Measurements from ENCODE around the gene PTAR1. TPM values are rescaled to one million over a fixed set of nuclear protein-coding genes. Genes with fewer than 3 reads are reported as not detected.
"Not testable (repeated sequence)": the region's sequence is repeated elsewhere in the genome, so short reads cannot be mapped to it uniquely, and the experiment has no call there.

PTAR1 gene
- total RNA-seq, 2 experiments from 2014 or later: 48.2 to 68.8 TPM

GRCh38 chr9:69799521-69799920 lies 39.7 kb upstream of the PTAR1 start:
- H4K20me1 ChIP-seq (ENCODE audit: insufficient read depth, low read length); H2AFZ ChIP-seq (ENCODE audit: low read length); H3K4me3 ChIP-seq (ENCODE audit: low read depth, low read length, poor library complexity, severe bottlenecking); H3K27ac ChIP-seq (ENCODE audit: low read depth, low read length, poor library complexity, severe bottlenecking); H3K4me1 ChIP-seq (ENCODE audit: insufficient read depth, low read length, poor library complexity, severe bottlenecking); DNase-seq (ENCODE audit: low spot score); H3K9me2 ChIP-seq (ENCODE audit: insufficient read depth, low read length); POLR2A ChIA-PET; CTCF ChIA-PET (ENCODE audit: unreplicated experiment); H3K79me2 ChIP-seq (ENCODE audit: insufficient read depth, low read depth, low read length); intact Hi-C loops (cut with micrococcal nuclease; ENCODE audit: unreplicated experiment); H3K4me2 ChIP-seq (ENCODE audit: low read length); BruUV-seq (replicated peaks); H3K36me3 ChIP-seq (ENCODE audit: insufficient read depth, low read length); H3K9me3 ChIP-seq (ENCODE audit: low read length): not testable (repeated sequence)

DNA sequence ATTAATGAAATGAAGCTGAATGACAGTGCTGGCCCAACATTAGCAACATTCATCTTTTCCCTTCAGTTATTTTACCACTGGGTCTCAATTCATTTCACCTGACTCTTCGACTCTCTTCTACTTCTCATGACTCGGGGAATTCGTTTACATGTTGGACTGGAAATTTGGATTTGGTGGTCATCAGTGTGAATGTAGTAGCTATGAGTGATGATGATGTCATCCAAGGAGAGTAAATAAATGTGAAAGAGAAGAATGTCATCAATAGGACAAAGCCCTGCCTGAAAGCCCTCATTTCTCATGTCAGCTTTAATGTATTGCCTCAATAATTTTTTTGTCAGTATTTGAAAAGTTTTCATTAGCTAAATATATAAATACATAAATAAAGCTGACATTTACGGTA lies 38.9 kb upstream of the PTAR1 start:
- POLR2A ChIA-PET: no interaction called here

DNA sequence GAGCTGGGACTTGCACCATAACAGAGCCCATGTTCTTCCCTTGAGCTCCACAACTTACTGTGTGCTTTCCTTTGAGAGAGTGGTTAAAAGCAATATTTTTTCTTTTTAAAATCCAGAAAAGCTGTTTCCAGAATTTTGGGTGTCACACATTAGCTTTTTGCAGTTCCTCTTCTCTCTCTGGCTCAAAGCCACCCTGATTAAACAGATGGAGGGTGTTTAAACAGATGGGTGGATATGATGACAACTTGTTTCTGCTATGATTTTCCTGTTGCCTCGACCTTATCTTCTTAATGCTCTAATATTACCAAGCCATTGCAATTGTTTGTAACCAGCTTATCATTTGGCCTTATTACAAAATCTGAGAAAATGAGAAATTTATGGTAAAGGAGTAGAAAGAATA lies 37.9 kb upstream of the PTAR1 start:
- Histone ChIP-seq H2AFZ (ENCODE audit: low read length) (no peak overlapping the region), H3K36me3 (ENCODE audit: insufficient read depth, low read length) (no peaks in the 10 kb centered on the region), H3K4me3 (ENCODE audit: low read depth, low read length, poor library complexity, severe bottlenecking) (no peak overlapping the region), H3K79me2 (ENCODE audit: insufficient read depth, low read depth, low read length) (no peaks in the 10 kb centered on the region), H3K9me3 (ENCODE audit: low read length) (no peaks in the 10 kb centered on the region), H3K27ac (ENCODE audit: low read depth, low read length, poor library complexity, severe bottlenecking) (no peak overlapping the region), H4K20me1 (ENCODE audit: insufficient read depth, low read length) (no peaks in the 10 kb centered on the region), H3K4me1 (ENCODE audit: insufficient read depth, low read length, poor library complexity, severe bottlenecking) (no peaks in the 10 kb centered on the region), H3K9me2 (ENCODE audit: insufficient read depth, low read length) (no peaks in the 10 kb centered on the region), H3K4me2 (ENCODE audit: low read length) (no peak overlapping the region)
- CTCF ChIA-PET (ENCODE audit: unreplicated experiment): interaction anchor here (0.6 kb wide), 1 partner anchor 9 kb away, joined by 3 read pairs; no protein-coding TSS in a partner anchor
- TF ChIP-seq EZH2phosphoT487 (IDR thresholded peaks at IDR 0.05; ENCODE audit: borderline replicate concordance, low read depth, low read length): no peak
- no peak for TF ChIP-seq CTCF (conservative IDR thresholded peaks at IDR 0.05; ENCODE audit: low read length)
- intact Hi-C loops (cut with micrococcal nuclease; ENCODE audit: unreplicated experiment): no loop called here
- BruUV-seq (replicated peaks): no TSS peak
- no peak for DNase-seq (ENCODE audit: low spot score)
- POLR2A ChIA-PET: interaction anchor here (0.7 kb wide), 1 partner anchor 42 kb away, joined by 3 read pairs; no protein-coding TSS in a partner anchor

More for the DNA sequence above, 38.9 kb upstream of the PTAR1 start:
- no peak for DNase-seq (ENCODE audit: low spot score)
- Histone ChIP-seq H4K20me1 (ENCODE audit: insufficient read depth, low read length) (no peaks in the 10 kb centered on the region), H3K9me3 (ENCODE audit: low read length) (no peaks in the 10 kb centered on the region), H3K36me3 (ENCODE audit: insufficient read depth, low read length) (no peaks in the 10 kb centered on the region), H3K4me3 (ENCODE audit: low read depth, low read length, poor library complexity, severe bottlenecking) (no peak overlapping the region), H3K4me2 (ENCODE audit: low read length) (no peak overlapping the region), H2AFZ (ENCODE audit: low read length) (no peak overlapping the region), H3K9me2 (ENCODE audit: insufficient read depth, low read length) (no peaks in the 10 kb centered on the region), H3K4me1 (ENCODE audit: insufficient read depth, low read length, poor library complexity, severe bottlenecking) (no peaks in the 10 kb centered on the region), H3K27ac (ENCODE audit: low read depth, low read length, poor library complexity, severe bottlenecking) (no peak overlapping the region), H3K79me2 (ENCODE audit: insufficient read depth, low read depth, low read length) (no peaks in the 10 kb centered on the region)
- CTCF ChIA-PET (ENCODE audit: unreplicated experiment): no interaction called here
- TF ChIP-seq CTCF (conservative IDR thresholded peaks at IDR 0.05; ENCODE audit: low read length): no peak
- TF ChIP-seq EZH2phosphoT487 (IDR thresholded peaks at IDR 0.05; ENCODE audit: borderline replicate concordance, low read depth, low read length): no peak
- intact Hi-C loops (cut with micrococcal nuclease; ENCODE audit: unreplicated experiment): no loop called here
- no TSS peak for BruUV-seq (replicated peaks)
